ENCODE data around the gene PRKCB. TPM values are rescaled to one million over a fixed set of nuclear protein-coding genes. Genes with fewer than 3 reads are reported as not detected.
A peak's percentile ranks its signal among the peaks of the same experiment; 100 is the strongest.
"Not testable (repeated sequence)": the region's sequence is repeated elsewhere in the genome, so short reads cannot be mapped to it uniquely, and the experiment has no call there.

The PRKCB gene
- total RNA-seq, 1 donor from 2014 or later: 1.7 TPM

DNA sequence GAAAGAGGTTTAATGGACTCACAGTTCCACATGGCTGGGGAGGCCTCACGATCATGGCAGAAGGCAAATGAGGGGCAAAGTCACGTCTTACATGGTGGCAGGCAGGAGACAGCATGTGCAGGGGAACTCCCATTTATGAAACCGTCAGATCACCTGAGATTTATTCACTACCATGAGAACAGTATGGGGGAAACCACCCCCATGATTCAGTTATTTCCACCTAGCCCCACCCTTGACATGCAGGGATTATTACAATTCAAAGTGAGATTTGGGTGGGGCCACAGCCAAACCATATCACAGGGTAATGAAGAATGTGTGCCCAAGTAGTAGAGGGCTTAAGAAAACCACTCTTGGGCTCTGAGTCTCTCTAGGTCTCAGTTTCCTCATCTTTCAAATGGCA, 85.1 kb downstream of the PRKCB start:
- ATAC-seq (ENCODE audit: poor library complexity) (no peak), DNase-seq (no peak)
- intact Hi-C loops (cut with DNase I): no loop called here

DNA sequence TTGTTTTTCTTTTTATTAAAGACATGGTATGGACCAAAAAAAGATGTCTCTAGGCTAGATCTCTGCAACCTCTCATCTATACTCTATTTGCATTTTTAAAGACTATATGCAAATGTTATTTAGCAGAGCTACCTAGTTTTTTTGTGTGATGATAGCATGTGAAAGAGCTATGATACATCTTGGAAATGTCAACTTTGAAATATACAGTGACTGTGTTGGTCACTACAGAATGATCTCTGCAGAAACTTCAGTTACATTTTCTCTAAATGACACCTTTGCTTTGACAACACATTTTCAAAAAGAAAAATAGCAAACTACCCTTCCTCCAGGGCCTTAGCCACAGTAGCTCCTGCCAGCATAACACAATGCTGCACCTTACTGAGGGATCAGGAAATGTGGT, 86.6 kb downstream of the PRKCB start:
- intact Hi-C loops (cut with DNase I): no loop called here
- DNase-seq: no peak
- no peak for ATAC-seq (ENCODE audit: poor library complexity)

DNA sequence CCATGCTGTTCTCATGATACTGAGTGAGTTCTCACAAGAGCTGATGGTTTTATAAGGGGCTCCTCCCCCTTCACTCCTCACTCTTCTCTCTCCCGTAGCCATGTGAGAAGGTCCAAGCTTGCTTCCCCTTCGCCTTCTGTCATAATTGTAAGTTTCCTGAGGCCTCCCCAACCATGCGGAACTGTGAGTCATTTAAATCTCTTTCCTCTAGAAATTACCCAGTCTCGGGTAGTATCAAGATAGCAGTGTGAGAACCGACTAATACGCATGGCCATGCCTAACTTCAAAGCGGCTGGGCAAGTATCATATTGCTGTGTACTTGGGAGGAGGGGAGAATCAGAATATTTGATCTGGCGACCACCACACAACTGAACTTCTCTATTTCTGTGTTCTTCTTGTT, 88.3 kb downstream of the PRKCB start:
- intact Hi-C loops (cut with DNase I): no loop called here
- no peak for DNase-seq
- no peak for ATAC-seq (ENCODE audit: poor library complexity)

DNA sequence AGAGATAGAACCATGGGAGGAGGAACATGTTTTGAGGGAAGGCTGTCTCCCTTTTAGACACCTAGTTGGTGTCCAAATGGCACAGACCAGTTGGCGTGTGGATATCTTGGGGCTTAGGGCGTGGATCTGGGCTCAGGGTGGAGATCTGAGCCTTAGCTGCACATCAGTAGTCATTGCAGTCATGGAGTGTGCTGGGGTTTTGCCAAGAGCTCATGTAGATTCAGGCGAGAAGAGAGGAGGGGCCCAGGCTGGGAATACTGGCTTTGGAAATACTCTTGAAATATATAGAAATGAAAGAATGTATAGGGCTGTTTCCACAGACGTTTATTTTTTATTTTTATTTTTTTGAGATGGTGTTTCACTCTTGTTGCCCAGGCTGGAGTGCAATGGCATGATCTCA, 92.0 kb downstream of the PRKCB start:
- no peak for DNase-seq
- ATAC-seq (ENCODE audit: poor library complexity): no peak
- intact Hi-C loops (cut with DNase I): no loop called here

DNA sequence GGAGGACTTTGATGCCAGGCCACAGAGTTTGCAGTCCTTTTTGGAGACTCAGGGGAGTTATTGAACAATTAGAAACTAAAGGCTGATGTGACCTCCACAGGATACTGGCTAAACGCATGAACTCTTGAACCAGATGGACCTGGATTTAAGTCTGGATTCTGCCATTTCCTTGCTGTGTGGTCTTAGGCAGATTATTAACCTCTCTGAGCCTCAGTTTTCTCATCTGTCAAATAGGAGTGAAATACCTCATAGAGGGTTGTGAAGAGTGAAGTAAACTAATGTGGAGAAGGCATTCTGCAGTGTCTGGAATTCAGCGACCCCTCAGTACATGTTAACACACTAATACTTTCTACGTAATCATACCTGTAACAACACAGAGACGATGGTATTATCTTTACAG, 93.5 kb downstream of the PRKCB start:
- ATAC-seq (ENCODE audit: poor library complexity) (no peak), DNase-seq (no peak)
- intact Hi-C loops (cut with DNase I): no loop called here

DNA sequence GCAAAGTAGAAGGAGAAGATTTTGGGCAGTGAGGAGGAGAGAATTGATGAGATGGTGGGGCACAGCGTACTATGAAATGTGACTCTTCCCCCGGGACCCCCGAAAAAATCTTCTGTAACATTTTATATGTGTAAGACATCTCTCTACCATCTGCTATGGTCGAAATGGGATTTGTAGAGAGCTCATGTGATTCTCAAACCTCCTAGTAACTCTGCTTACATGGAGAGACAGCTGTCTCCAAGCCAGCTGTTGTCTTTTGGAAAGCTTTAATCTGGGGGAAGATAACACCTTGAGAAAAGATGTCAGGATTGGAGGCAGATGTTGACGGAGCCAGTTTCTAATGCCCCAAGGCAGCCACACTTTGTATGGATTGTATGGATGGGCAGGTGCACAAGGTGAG, 94.1 kb downstream of the PRKCB start:
- intact Hi-C loops (cut with DNase I): no loop called here
- ATAC-seq (ENCODE audit: poor library complexity): no peak
- no peak for DNase-seq

DNA sequence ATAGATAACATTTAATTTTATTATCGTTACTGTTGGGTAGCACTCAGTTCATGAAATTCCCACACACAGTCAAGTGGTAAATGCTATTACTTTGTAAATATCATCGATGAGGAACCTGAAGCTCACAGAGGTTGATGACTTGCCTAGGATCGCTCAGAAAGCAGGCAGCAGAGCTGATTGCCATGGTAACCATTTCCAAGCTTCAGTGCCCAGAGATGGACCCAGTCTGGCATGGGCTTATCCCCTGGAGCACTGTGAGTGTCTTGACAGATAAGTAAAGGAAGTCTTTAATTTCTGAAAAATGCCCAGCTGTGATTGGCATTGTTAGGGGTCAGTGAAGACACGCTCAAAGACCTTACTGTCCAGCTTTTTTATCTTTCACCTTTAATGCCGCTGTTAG, 95.0 kb downstream of the PRKCB start:
- intact Hi-C loops (cut with DNase I): no loop called here
- DNase-seq (no peak), ATAC-seq (ENCODE audit: poor library complexity) (no peak)

DNA sequence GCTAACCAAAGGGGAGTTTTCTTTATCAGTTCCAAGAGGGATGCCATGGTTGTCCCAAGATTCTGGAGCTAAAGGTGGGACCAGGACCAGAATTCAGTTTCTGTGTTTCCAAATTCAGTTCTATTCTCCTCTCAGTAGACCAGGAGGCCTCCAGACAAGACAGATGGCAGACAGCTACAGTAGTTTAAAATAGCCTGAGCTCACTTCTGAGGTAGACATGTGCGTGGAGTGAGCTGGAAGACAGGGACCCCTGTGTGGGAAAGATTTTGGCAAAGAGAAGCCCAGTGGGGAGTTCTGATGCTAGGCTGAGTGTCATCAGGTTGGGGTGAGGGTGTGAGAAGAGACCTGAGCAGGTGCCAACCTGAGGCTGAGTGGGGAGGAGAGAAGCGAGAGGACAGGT, 95.4 kb downstream of the PRKCB start:
- intact Hi-C loops (cut with DNase I): no loop called here
- DNase-seq: no peak
- ATAC-seq (ENCODE audit: poor library complexity): no peak

DNA sequence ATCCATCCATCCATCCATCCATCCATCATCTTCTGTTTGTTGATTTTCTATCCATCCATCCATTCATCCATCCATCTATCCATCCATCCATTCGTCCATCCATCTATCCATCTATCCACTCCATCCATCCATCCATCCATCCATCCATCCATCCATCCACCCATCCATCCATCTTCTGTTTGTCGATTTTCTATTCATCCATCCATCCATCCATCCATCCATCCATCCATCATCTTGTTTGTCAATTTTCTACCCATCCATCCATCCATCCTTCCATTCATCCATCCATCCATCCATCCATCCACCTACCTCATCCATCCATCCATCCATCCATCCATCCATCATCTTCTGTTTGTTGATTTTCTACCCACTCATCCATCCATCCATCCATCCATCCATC, 97.9 kb downstream of the PRKCB start:
- intact Hi-C loops (cut with DNase I); DNase-seq; ATAC-seq (ENCODE audit: poor library complexity): not testable (repeated sequence)

DNA sequence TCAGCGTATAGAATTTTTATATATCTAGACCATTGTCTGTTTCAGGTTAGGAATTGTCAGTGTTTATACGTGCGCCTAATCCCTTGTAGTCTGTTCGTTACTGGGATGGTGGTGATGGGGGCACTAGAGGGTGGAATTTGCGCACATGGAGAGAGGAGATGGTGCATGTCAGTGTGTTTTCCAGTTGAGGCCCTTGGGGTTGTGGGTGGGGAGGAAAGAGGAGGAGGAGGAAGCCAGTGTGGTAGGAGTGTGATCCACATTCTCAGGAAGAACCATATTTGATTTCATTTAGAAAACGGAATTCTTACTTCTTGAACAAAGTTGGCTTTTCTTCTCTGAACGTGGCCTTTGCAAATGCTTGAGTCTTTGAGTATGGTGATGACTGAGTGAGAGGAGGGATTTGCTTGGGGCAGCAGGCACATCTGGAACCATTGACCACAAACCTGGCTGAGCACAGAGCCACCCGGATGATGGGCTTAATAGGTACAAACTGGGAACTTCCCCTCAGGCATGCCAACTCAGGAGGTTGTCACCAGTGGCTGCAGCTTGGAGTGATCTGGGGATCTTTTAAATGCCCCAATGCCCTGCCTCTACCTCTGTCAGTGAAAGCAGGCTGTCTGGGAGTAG, 98.9 kb downstream of the PRKCB start:
- no peak for ATAC-seq (ENCODE audit: poor library complexity)
- intact Hi-C loops (cut with DNase I): no loop called here
- DNase-seq: no peak

DNA sequence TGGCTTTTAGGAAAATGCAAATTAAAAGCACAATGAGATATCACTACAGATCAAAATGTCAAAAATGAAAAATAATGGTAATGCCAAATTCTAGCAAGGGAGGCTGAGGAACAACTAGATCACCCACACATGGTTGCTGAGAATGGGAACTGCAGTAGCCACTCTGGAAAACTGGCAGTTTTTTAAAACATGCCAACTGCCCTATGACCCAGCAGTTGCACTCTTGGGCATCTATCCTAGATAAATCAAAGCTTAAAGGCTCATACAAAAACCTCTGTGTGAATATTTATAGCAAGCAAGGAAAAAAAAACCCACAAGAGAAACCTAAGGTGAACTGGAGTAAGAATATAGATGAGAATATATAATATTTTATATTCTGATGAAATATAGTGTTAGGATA, 104.3 kb downstream of the PRKCB start:
- no peak for ATAC-seq (ENCODE audit: poor library complexity)
- intact Hi-C loops (cut with DNase I): no loop called here
- no peak for DNase-seq

DNA sequence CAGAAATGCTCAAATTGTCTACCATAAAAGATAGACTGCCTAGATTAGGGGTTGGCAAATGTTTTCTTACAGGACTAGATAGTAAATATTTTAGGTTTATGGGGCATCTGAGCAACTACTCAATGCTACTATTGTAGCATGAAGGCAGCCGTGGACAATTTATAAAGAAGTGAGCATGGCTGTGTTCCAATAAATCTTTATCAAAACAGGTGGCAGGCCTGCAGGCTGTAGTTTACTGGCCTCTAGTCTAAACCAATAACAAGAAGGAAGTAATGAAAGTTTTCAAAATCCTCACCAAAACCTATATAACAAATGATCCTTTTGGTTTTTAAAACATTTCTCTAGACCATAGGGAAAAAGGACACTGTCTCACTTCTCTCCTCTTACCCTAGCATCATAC, 105.2 kb downstream of the PRKCB start:
- intact Hi-C loops (cut with DNase I): no loop called here
- DNase-seq (no peak), ATAC-seq (ENCODE audit: poor library complexity) (no peak)

DNA sequence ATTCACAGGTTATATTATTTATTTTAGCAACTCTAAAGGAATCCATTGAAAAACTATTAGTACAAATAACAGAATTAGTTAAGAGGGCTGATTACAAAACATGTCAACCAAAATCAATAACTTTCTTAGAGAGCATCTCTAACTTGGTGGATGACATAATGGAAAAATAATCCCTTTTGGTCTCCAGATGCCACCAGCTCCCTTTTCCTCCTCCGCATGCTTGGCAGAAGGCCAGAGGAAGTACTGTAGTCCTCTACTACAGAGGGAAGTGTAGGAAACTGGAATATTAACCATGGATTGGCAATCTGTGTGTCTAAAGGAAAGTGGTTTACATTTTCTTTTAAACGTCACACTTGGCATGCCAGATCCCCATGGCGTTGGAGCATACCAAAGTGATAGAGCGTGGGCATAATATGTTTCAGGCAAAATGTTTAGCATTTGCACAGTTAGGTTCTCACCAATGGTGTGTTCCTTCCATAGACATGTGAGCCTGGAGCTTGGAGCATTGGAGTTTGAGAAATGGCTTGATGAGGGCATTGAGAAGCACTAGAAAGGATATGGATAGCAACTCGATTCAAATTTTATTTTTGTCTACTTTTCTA, 106.3 kb downstream of the PRKCB start:
- DNase-seq (no peak), ATAC-seq (ENCODE audit: poor library complexity) (no peak)
- intact Hi-C loops (cut with DNase I): no loop called here

DNA sequence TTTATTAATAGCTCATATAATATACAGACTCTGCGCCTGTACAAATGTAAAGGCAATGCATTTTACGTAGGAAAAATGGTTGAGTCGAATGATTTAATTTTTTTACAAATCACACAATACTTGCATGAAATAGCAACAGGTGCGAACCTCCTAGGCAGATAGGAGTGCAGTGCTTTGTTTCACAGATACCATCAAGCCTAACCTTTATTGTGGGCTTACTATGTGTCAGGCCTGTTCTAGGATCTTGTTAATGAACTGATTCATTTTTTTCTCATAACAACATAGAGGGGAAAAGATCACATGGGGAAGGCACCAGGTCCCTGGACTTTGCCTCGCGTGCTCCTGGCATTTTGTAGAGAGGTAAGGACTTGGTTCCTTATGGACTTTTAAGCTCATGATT, 107.8 kb downstream of the PRKCB start:
- DNase-seq (no peak), ATAC-seq (ENCODE audit: poor library complexity) (no peak)
- intact Hi-C loops (cut with DNase I): no loop called here

DNA sequence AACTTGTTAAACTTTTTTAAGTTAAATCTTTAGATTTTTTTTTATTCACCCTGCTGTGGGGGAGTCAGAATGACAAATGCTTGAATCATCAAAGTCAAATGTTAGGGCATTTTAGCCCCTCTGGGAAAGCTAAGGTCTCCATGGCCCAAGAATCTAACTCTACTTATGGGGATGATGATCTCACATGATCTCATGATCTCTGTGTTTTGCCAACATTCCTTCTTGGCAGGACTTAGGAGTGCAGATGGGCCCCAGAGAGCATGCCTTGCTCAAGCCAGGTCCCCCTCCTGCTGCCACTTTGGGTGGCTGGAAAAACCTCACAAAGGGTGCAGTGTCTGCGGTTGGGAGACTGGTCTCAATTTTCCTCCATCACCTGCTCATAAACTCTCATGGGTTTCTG, 108.6 kb downstream of the PRKCB start:
- DNase-seq (no peak), ATAC-seq (ENCODE audit: poor library complexity) (no peak)
- intact Hi-C loops (cut with DNase I): no loop called here

DNA sequence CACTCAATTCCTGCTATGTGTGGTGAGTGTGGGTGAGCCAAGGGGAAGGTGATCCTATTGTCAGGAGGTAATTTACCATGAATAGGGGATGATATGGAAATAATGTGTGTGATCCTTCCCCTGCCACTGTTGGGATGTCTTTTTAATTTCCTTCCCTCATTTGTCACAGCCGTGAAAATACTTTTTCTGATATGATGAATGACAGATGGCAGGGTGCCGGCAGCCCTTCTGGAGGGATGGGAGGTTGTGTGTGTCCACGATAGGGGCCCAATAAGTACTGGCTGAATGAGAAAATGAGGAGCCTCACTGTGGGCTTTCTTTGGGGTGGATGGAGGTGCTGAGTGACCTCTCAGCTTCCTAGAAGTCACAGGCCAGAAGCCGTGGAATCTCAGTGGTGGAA, 109.5 kb downstream of the PRKCB start:
- intact Hi-C loops (cut with DNase I): no loop called here
- ATAC-seq (ENCODE audit: poor library complexity) (no peak), DNase-seq (no peak)

DNA sequence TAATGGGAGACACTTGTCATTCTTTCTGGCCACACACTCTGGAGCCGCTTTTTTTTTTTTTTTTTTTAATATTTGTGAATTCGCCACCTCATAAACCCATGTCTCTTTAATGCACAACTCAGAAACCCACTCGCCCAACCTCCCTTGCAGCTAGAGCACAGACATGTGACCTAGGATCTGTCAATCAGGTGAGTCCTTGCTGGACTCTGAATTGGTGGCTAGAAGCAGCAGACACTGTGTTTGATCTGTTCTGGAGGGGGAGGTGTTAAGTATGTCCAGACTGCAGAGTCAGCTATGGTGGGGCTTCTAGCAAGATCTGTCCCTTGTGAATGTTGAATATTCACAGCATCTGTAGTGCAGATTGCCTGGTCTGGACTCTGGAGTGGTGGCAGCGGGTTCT, 112.1 kb downstream of the PRKCB start:
- ATAC-seq (ENCODE audit: poor library complexity) (no peak), DNase-seq (no peak)
- intact Hi-C loops (cut with DNase I): no loop called here

DNA sequence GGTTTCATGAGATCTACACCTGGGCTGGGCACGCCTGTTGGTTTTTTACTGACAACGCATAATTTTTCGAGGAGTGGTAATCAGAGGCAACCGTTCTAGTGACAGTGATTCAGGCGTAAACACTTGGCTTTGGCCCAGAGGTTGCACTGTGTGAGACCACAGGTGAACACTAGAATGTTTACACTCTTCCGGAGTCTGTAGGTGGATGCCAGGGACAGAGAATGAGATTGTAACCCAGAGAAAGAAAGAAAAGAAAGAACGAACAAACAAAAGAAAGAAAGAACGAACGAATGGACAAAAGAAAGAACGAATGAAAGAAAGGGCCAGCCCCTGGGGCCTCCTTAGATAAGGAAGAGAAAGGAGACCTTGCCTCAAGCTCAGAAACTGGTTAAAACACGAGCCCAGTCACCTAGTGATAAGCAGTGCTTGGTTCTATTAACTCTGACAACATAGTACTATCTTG, 113.2 kb downstream of the PRKCB start:
- no peak for DNase-seq
- intact Hi-C loops (cut with DNase I): no loop called here
- ATAC-seq (ENCODE audit: poor library complexity): no peak

DNA sequence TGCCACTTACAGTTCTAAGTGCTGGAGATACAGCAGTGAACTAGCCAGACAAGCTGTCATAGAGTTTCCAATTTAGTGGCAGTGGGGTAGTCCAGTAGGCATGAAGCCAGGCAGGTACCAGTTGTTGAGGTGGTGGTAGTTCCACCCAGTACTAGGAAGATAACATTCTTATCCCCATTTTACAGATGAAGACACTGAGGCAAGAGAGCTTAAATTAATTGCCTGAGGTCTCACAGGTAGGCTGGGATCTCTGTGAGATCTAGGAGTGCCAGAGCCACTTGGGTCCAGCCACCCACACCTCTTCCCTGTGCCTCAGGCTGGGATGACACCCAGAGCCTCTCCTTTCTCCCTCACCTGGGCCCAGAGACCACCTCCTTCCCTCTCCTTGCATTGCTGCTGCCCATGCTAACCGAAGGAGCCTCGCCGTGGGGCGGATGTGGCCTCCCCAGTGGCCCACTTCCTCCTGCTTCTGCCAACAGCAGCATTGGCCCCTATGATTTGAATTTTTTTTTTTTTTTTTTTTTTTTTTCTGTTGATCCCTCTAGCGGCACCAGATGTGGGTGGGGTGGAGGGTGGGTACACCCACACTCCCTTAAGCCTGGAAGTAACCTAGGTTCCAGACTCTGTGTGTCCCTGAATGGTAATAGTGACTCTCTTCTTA, 114.0 kb downstream of the PRKCB start:
- ATAC-seq (ENCODE audit: poor library complexity) (peak; percentile 12), DNase-seq (peak; percentile 60)
- intact Hi-C loops (cut with DNase I): no loop called here

DNA sequence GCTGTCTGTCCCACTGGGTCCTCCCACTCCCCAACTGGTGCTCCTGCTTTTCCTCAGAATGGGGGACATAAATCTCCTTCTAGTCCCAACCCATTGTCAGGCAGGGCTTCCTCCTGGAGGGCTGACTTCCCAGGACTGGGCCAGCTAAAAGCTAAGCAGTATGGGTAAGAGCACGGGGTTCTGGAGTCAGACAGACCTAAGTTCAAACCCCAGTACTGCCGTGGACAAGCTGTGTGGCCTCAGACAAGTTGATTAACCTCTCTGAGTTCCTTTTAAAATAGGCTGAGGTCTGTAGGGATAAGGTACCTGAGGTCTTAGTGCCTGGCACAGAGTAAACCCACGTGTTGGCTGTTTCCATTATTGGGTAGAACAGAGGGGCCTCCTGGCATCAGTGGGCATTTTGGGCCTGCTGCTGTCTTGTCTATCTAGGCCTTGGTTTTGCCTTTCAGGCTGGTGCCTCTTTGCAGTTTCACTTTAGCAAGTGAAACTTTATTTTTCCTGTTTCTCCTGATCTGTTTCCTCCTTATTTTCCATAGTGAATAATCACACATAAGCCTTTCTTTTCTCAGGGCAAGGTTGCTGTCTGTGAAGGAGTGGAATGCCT, 114.6 kb downstream of the PRKCB start:
- ATAC-seq (ENCODE audit: poor library complexity) (no peak), DNase-seq (no peak)
- intact Hi-C loops (cut with DNase I): no loop called here
